Stimulated activated naive CD8-positive, alpha-beta T cell treated with anti-CD3 and anti-CD28 coated beads, Interleukin-15, amount 100 ng/mL, for 72 hours (primary cell): ENCODE measurements around the gene ARHGDIB.

Experiments
- ATAC-seq: fragments of 150-1000 bp; cut with Tn5 transposase; 2 replicates; pipeline ENCODE4 v1.10.0; 2021; ENCODE audit warnings: mild to moderate bottlenecking, moderate library complexity
- DNase-seq, 2 donors: peaks; one replicate each; pipeline ENCODE4 v3.0.0; 2021 to 2022
- H3K27ac Mint-ChIP-seq, 2 donors: one replicate each; pipeline ENCODE4 v1.8.0; 2022; ENCODE audit warnings: mild to moderate bottlenecking in 2 of 2, mixed read lengths in 2 of 2, moderate library complexity in 2 of 2
- H3K27me3 Mint-ChIP-seq: one replicate; pipeline ENCODE4 v1.8.0; 2022; ENCODE audit warnings: mixed read lengths
- H3K4me1 Mint-ChIP-seq: one replicate; pipeline ENCODE4 v1.8.0; 2022; ENCODE audit warnings: mild to moderate bottlenecking, mixed read lengths
- H3K4me3 Mint-ChIP-seq, 2 donors: one replicate each; pipeline ENCODE4 v1.8.0; 2022; ENCODE audit warnings: mild to moderate bottlenecking in 2 of 2, mixed read lengths in 2 of 2, moderate library complexity in 1 of 2
- H3K9me3 Mint-ChIP-seq, 2 donors: one replicate each; pipeline ENCODE4 v1.8.0; 2022; ENCODE audit warnings: mixed read lengths in 2 of 2

Gene ARHGDIB

GRCh38 chr12:14961466-14962152 lies at the start of gene ARHGDIB:
TSS of gene ARHGDIB (minus strand) at chr12:14961601. CDS start at chr12:14950712, 10,889 bp downstream.
- peak; percentile 81 to 89 for DNase-seq
- H3K4me3 Mint-ChIP-seq, result peak within 1 kb of the TSS; percentile 93 to 97
- H3K27ac Mint-ChIP-seq, result peak within 1 kb of the TSS; percentile 95 to 97
- no peaks in the 10 kb centered on the region for H3K9me3 Mint-ChIP-seq
- H3K27me3 Mint-ChIP-seq, result no peaks in the 10 kb centered on the region
- peaks cover 59% of the 10 kb centered on the region for H3K4me1 Mint-ChIP-seq
- peak; percentile 89 for ATAC-seq

- Mint-ChIP-seq H3K4me3 (no peak overlapping the region), H3K4me1 (no peaks in the 10 kb centered on the region), H3K27ac (no peak overlapping the region), H3K9me3 (no peaks in the 10 kb centered on the region), H3K27me3 (peaks cover 14% of the 10 kb centered on the region)
- ATAC-seq, result peak; percentile 53
- no peak for DNase-seq
Observed at GRCh38 chr12:15011162-15011561, 49.8 kb upstream of the ARHGDIB start.

- no peak for ATAC-seq
- H3K4me3 Mint-ChIP-seq, result no peak overlapping the region
- H3K27ac Mint-ChIP-seq, result no peak overlapping the region
- no peak for DNase-seq
- H3K27me3 Mint-ChIP-seq, result peaks cover 44% of the 10 kb centered on the region
- H3K4me1 Mint-ChIP-seq, result no peaks in the 10 kb centered on the region
- no peaks in the 10 kb centered on the region for H3K9me3 Mint-ChIP-seq
Observed at GRCh38 chr12:15007551-15007950, 46.1 kb upstream of the ARHGDIB start.

- no peak for ATAC-seq
Observed at GRCh38 chr12:15005064-15005463, 43.7 kb upstream of the ARHGDIB start.

GRCh38 chr12:15004421-15004820 lies 43.0 kb upstream of the ARHGDIB start:
- peaks cover 39% of the 10 kb centered on the region for H3K27me3 Mint-ChIP-seq
- DNase-seq (no peak), ATAC-seq (no peak)
- no peaks in the 10 kb centered on the region for H3K9me3 Mint-ChIP-seq
- no peak overlapping the region for H3K4me3 Mint-ChIP-seq
- no peaks in the 10 kb centered on the region for H3K4me1 Mint-ChIP-seq
- H3K27ac Mint-ChIP-seq, result no peak overlapping the region

More at GRCh38 chr12:15005064-15005463, 43.7 kb upstream of the ARHGDIB start:
- no peak overlapping the region for H3K4me3 Mint-ChIP-seq
- peaks cover 45% of the 10 kb centered on the region for H3K27me3 Mint-ChIP-seq
- no peaks in the 10 kb centered on the region for H3K4me1 Mint-ChIP-seq
- H3K9me3 Mint-ChIP-seq, result no peaks in the 10 kb centered on the region
- H3K27ac Mint-ChIP-seq, result no peak overlapping the region
- DNase-seq, result no peak

- Mint-ChIP-seq H3K4me3 (no peak overlapping the region), H3K9me3 (no peaks in the 10 kb centered on the region), H3K27ac (no peak overlapping the region), H3K4me1 (no peaks in the 10 kb centered on the region), H3K27me3 (peaks cover 36% of the 10 kb centered on the region)
- ATAC-seq, result no peak
- no peak for DNase-seq
Observed at GRCh38 chr12:15001733-15002382, 40.5 kb upstream of the ARHGDIB start.

GRCh38 chr12:15000575-15000974 lies 39.2 kb upstream of the ARHGDIB start:
- Mint-ChIP-seq H3K27ac (no peak overlapping the region), H3K4me1 (peaks cover 2% of the 10 kb centered on the region), H3K9me3 (no peaks in the 10 kb centered on the region), H3K27me3 (peaks cover 25% of the 10 kb centered on the region), H3K4me3 (no peak overlapping the region)
- ATAC-seq, result no peak
- no peak for DNase-seq

- no peak for ATAC-seq
- Mint-ChIP-seq H3K27ac (no peak overlapping the region), H3K4me1 (peaks cover 9% of the 10 kb centered on the region), H3K27me3 (peaks cover 19% of the 10 kb centered on the region), H3K9me3 (no peaks in the 10 kb centered on the region), H3K4me3 (no peak overlapping the region)
- DNase-seq, result no peak
Observed at GRCh38 chr12:14999695-15000365, 38.4 kb upstream of the ARHGDIB start.

GRCh38 chr12:14999021-14999694 lies 37.8 kb upstream of the ARHGDIB start:
- peaks cover 16% of the 10 kb centered on the region for H3K4me1 Mint-ChIP-seq
- ATAC-seq (no peak), DNase-seq (no peak)
- H3K9me3 Mint-ChIP-seq, result no peaks in the 10 kb centered on the region
- H3K4me3 Mint-ChIP-seq, result no peak overlapping the region
- H3K27me3 Mint-ChIP-seq, result peaks cover 12% of the 10 kb centered on the region
- no peak overlapping the region for H3K27ac Mint-ChIP-seq

- no peak for ATAC-seq
- H3K27ac Mint-ChIP-seq, result no peak overlapping the region
- no peak overlapping the region for H3K4me3 Mint-ChIP-seq
- peaks cover 25% of the 10 kb centered on the region for H3K4me1 Mint-ChIP-seq
- peaks cover 5% of the 10 kb centered on the region for H3K27me3 Mint-ChIP-seq
- no peak for DNase-seq
- no peaks in the 10 kb centered on the region for H3K9me3 Mint-ChIP-seq
Observed at GRCh38 chr12:14997998-14998397, 36.6 kb upstream of the ARHGDIB start.

GRCh38 chr12:14995583-14996425 lies 34.4 kb upstream of the ARHGDIB start:
- Mint-ChIP-seq H3K4me3 (peak overlapping the region in 1 of 2 donors; percentile 10), H3K9me3 (peaks cover 6 to 8% of the 10 kb centered on the region in 2 donors), H3K27ac (no peak overlapping the region), H3K27me3 (no peaks in the 10 kb centered on the region), H3K4me1 (peaks cover 25% of the 10 kb centered on the region)
- ATAC-seq (peak; percentile 55), DNase-seq (no peak)

- peaks cover 6 to 13% of the 10 kb centered on the region in 2 donors for H3K9me3 Mint-ChIP-seq
- H3K4me1 Mint-ChIP-seq, result peaks cover 30% of the 10 kb centered on the region
- H3K27ac Mint-ChIP-seq, result peak overlapping the region in 1 of 2 donors; percentile 75
- DNase-seq (no peak), ATAC-seq (no peak)
- no peaks in the 10 kb centered on the region for H3K27me3 Mint-ChIP-seq
- peak overlapping the region; percentile 8 to 38 for H3K4me3 Mint-ChIP-seq
Observed at GRCh38 chr12:14994610-14995009, 33.2 kb upstream of the ARHGDIB start.

- Mint-ChIP-seq H3K27ac (no peak overlapping the region), H3K9me3 (peaks cover 6 to 15% of the 10 kb centered on the region in 2 donors), H3K4me1 (peaks cover 35% of the 10 kb centered on the region), H3K27me3 (no peaks in the 10 kb centered on the region), H3K4me3 (peak overlapping the region in 1 of 2 donors; percentile 38)
- peak; percentile 68 for ATAC-seq
- no peak for DNase-seq
Observed at GRCh38 chr12:14993537-14994266, 32.3 kb upstream of the ARHGDIB start.

- H3K27ac Mint-ChIP-seq, result no peak overlapping the region
- H3K4me1 Mint-ChIP-seq, result peaks cover 35% of the 10 kb centered on the region
- DNase-seq (no peak), ATAC-seq (no peak)
- H3K9me3 Mint-ChIP-seq, result peaks cover 6 to 15% of the 10 kb centered on the region in 2 donors
- no peaks in the 10 kb centered on the region for H3K27me3 Mint-ChIP-seq
- H3K4me3 Mint-ChIP-seq, result no peak overlapping the region
Observed at GRCh38 chr12:14993117-14993516, 31.7 kb upstream of the ARHGDIB start.
